Thyroid gland (tissue), 4 donors: ENCODE data around the gene SERPINA4. TPM values are rescaled to one million over a fixed set of nuclear protein-coding genes. Genes with fewer than 3 reads are reported as not detected.

Source experiments
- DNase-seq, 2 donors: peaks; one replicate each; pipeline ENCODE4 v3.0.0-alpha.2; 2019
- H3K27ac ChIP-seq, 3 donors: fragments of 200-600 bp; sonication (generic); 1 replicate in 2 of 3; 2 replicates in 1 of 3; pipeline ENCODE4 v1.5.1; 2016 to 2019; ENCODE audit warnings: mild to moderate bottlenecking in 1 of 3, moderate library complexity in 1 of 3
- H3K27me3 ChIP-seq: fragments of 200-600 bp; sonication (generic); one replicate; pipeline ENCODE4 v1.5.1; 2019
- H3K36me3 ChIP-seq, 2 donors: fragments of 200-600 bp; sonication (generic); one replicate each; pipeline ENCODE4 v1.5.1; 2016 to 2019
- H3K4me1 ChIP-seq, 2 donors: fragments of 200-600 bp; sonication (generic); one replicate each; pipeline ENCODE4 v1.5.1; 2017 to 2019
- H3K4me3 ChIP-seq, 3 donors: fragments of 200-600 bp; sonication (generic); replicated peaks in 1 of 3; 1 replicate in 2 of 3; 2 replicates in 1 of 3; pipeline ENCODE4 v1.5.1; 2016; ENCODE audit warnings: mild to moderate bottlenecking in 1 of 3
- H3K9me3 ChIP-seq: fragments of 200-600 bp; sonication (generic); one replicate; pipeline ENCODE4 v1.5.1; 2017
- CTCF ChIP-seq, 6 experiments: fragments of 200-600 bp in 3 of 6; fragments of 450-650 bp in 3 of 6; sonication (generic) in 3 of 6; IDR thresholded peaks; one replicate each; pipeline ENCODE4 v1.5.1; 2016 to 2019; ENCODE audit warnings: antibody characterized with exemption in 6 of 6, mild to moderate bottlenecking in 2 of 6, inconsistent platforms in 1 of 6, moderate library complexity in 1 of 6
- POLR2A ChIP-seq, 2 donors: fragments of 450-650 bp; IDR thresholded peaks; one replicate each; pipeline ENCODE4 v1.6.1; 2017; ENCODE audit warnings: antibody characterized with exemption in 2 of 2, mild to moderate bottlenecking in 2 of 2, moderate library complexity in 1 of 2
- WGBS, 2 donors: methylation state at CpG; one replicate each; pipeline ENCODE4 v1.1.5; 2017; 5-methylcytosine and 5-hydroxymethylcytosine counted together
- intact Hi-C: fragments of 100-400 bp; cut with DNase I; formaldehyde crosslinking; loops from one replicate; pipeline ENCODE4 v1.15.1; 2023
- total RNA-seq, 4 donors: library from RNA; depleted of rRNA; stranded (reverse); fragments of >200 nt; gene quantifications; one replicate each; pipeline ENCODE4 v1.2.3, GENCODE V29; 2016

SERPINA4 gene
- total RNA-seq, 4 donors from 2014 or later, result not detected

- WGBS, 2 donors, result 94 to 96% methylated on average over 7 of the region's 7 CpGs
- H3K9me3 ChIP-seq, result no peaks in the 10 kb centered on the region
Observed at GRCh38 chr14:94594441-94594840, 33.2 kb downstream of the SERPINA4 start.

GRCh38 chr14:94595912-94596311 lies 34.7 kb downstream of the SERPINA4 start:
- no peak for DNase-seq
- 43 to 50% methylated on average over 2 of the region's 2 CpGs for WGBS, 2 donors
- Histone ChIP-seq H3K9me3 (no peaks in the 10 kb centered on the region), H3K4me3 (no peak overlapping the region), H3K27ac (no peak overlapping the region), H3K27me3 (no peaks in the 10 kb centered on the region), H3K4me1 (peaks cover 0 to 20% of the 10 kb centered on the region in 2 donors), H3K36me3 (no peaks in the 10 kb centered on the region)
- TF ChIP-seq CTCF (IDR thresholded peaks at IDR 0.05) (no peak), POLR2A (IDR thresholded peaks at IDR 0.05) (no peak)
- intact Hi-C loops, result no loop called here

More at GRCh38 chr14:94594441-94594840, 33.2 kb downstream of the SERPINA4 start:
- H3K27ac ChIP-seq, result no peak overlapping the region
- intact Hi-C loops, result no loop called here
- peaks cover 0 to 10% of the 10 kb centered on the region in 2 donors for H3K4me1 ChIP-seq
- H3K36me3 ChIP-seq, result no peaks in the 10 kb centered on the region
- no peak overlapping the region for H3K4me3 ChIP-seq
- TF ChIP-seq POLR2A (IDR thresholded peaks at IDR 0.05) (no peak), CTCF (IDR thresholded peaks at IDR 0.05) (no peak)
- no peaks in the 10 kb centered on the region for H3K27me3 ChIP-seq
- DNase-seq, result no peak

GRCh38 chr14:94596361-94596760 lies 35.1 kb downstream of the SERPINA4 start:
- H3K27ac ChIP-seq, result no peak overlapping the region
- H3K27me3 ChIP-seq, result no peaks in the 10 kb centered on the region
- no peak for DNase-seq
- H3K9me3 ChIP-seq, result no peaks in the 10 kb centered on the region
- H3K4me3 ChIP-seq, result no peak overlapping the region
- H3K36me3 ChIP-seq, result no peaks in the 10 kb centered on the region
- TF ChIP-seq POLR2A (IDR thresholded peaks at IDR 0.05) (no peak), CTCF (IDR thresholded peaks at IDR 0.05) (no peak)
- peaks cover 0 to 20% of the 10 kb centered on the region in 2 donors for H3K4me1 ChIP-seq
- WGBS, 2 donors, result 83 to 91% methylated on average over 9 of the region's 9 CpGs
- intact Hi-C loops, result no loop called here

GRCh38 chr14:94597788-94598187 lies 36.5 kb downstream of the SERPINA4 start:
- TF ChIP-seq POLR2A (IDR thresholded peaks at IDR 0.05) (no peak), CTCF (IDR thresholded peaks at IDR 0.05) (no peak)
- Histone ChIP-seq H3K4me3 (no peak overlapping the region), H3K9me3 (no peaks in the 10 kb centered on the region), H3K27me3 (no peaks in the 10 kb centered on the region), H3K27ac (no peak overlapping the region), H3K4me1 (peaks cover 0 to 27% of the 10 kb centered on the region in 2 donors), H3K36me3 (no peaks in the 10 kb centered on the region)
- WGBS, 2 donors, result 90 to 98% methylated on average over 5 of the region's 5 CpGs
- intact Hi-C loops, result no loop called here
- no peak for DNase-seq

- no peak for DNase-seq
- 45 to 52% methylated on average over 7 of the region's 7 CpGs for WGBS, 2 donors
- no peak for TF ChIP-seq CTCF (IDR thresholded peaks at IDR 0.05)
- no peak for TF ChIP-seq POLR2A (IDR thresholded peaks at IDR 0.05)
- Histone ChIP-seq H3K4me3 (no peak overlapping the region), H3K4me1 (peaks cover 0 to 27% of the 10 kb centered on the region in 2 donors), H3K9me3 (no peaks in the 10 kb centered on the region), H3K27ac (no peak overlapping the region), H3K36me3 (no peaks in the 10 kb centered on the region), H3K27me3 (no peaks in the 10 kb centered on the region)
- intact Hi-C loops, result no loop called here
Observed at GRCh38 chr14:94598506-94598815, 37.2 kb downstream of the SERPINA4 start.
